Islet precursor cell (in vitro differentiated cells): ENCODE data around the gene ABCC8.
"Not testable (repeated sequence)": the region's sequence is repeated elsewhere in the genome, so short reads cannot be mapped to it uniquely, and the experiment has no call there.

Source experiments
- DNase-seq: peaks from one replicate; pipeline ENCODE4 v3.0.0-alpha.2; 2018

Gene ABCC8

GRCh38 chr11:17463546-17464174, 13.0 kb downstream of the ABCC8 start:
- DNase-seq, result no peak

- DNase-seq, result no peak
These were observed 13.7 kb downstream of the ABCC8 start for GRCh38 chr11:17462940-17463339.

GRCh38 chr11:17460406-17460805, 16.2 kb downstream of the ABCC8 start:
- DNase-seq, result no peak

- no peak for DNase-seq
These were observed 17.3 kb downstream of the ABCC8 start for GRCh38 chr11:17459236-17459896.

GRCh38 chr11:17458268-17458667, 18.4 kb downstream of the ABCC8 start:
- DNase-seq, result no peak

- no peak for DNase-seq
These were observed 19.1 kb downstream of the ABCC8 start for GRCh38 chr11:17457396-17458173.

GRCh38 chr11:17452668-17453067, 24.0 kb downstream of the ABCC8 start:
- no peak for DNase-seq

GRCh38 chr11:17449158-17449557, 27.5 kb downstream of the ABCC8 start:
- no peak for DNase-seq

- DNase-seq, result no peak
These were observed 30.2 kb downstream of the ABCC8 start for GRCh38 chr11:17446482-17446881.

- no peak for DNase-seq
These were observed 31.3 kb downstream of the ABCC8 start for GRCh38 chr11:17445240-17445795.

- no peak for DNase-seq
These were observed 32.5 kb downstream of the ABCC8 start for GRCh38 chr11:17443926-17444690.

GRCh38 chr11:17443423-17443822, 33.2 kb downstream of the ABCC8 start:
- DNase-seq, result no peak

- no peak for DNase-seq
These were observed 33.6 kb downstream of the ABCC8 start for GRCh38 chr11:17443000-17443399.

- no peak for DNase-seq
These were observed 37.3 kb downstream of the ABCC8 start for GRCh38 chr11:17439316-17439782.

- no peak for DNase-seq
These were observed 39.3 kb downstream of the ABCC8 start for GRCh38 chr11:17437366-17437765.

- DNase-seq, result no peak
These were observed 42.5 kb downstream of the ABCC8 start for GRCh38 chr11:17434108-17434507.

GRCh38 chr11:17432002-17432401, 44.6 kb downstream of the ABCC8 start:
- no peak for DNase-seq

- DNase-seq, result no peak
These were observed 45.5 kb downstream of the ABCC8 start for GRCh38 chr11:17431139-17431538.

- DNase-seq, result no peak
These were observed 46.0 kb downstream of the ABCC8 start for GRCh38 chr11:17430616-17431015.

- DNase-seq, result no peak
These were observed 47.7 kb downstream of the ABCC8 start for GRCh38 chr11:17428925-17429324.

GRCh38 chr11:17428261-17428660, 48.4 kb downstream of the ABCC8 start:
- DNase-seq, result no peak

- not testable (repeated sequence) for DNase-seq
These were observed 50.4 kb downstream of the ABCC8 start for GRCh38 chr11:17426233-17426632.
